Breast epithelium (tissue), 3 donors: ENCODE results near the gene ABCC5.

Source experiments
- CTCF ChIP-seq, 3 donors: fragments of 450-650 bp; IDR thresholded peaks; one replicate each; pipeline ENCODE4 v1.5.1; 2016 to 2017; ENCODE audit warnings: antibody characterized with exemption in 3 of 3, mild to moderate bottlenecking in 3 of 3, moderate library complexity in 3 of 3
- POLR2A ChIP-seq: fragments of 450-650 bp; IDR thresholded peaks from one replicate; pipeline ENCODE4 v1.6.1; 2016; ENCODE audit warnings: antibody characterized with exemption, mild to moderate bottlenecking, moderate library complexity

- TF ChIP-seq POLR2A: no peak
- TF ChIP-seq CTCF (IDR thresholded peaks at IDR 0.05): no peak
Measured at GRCh38 chr3:183895774-183896173, 121.9 kb downstream of the ABCC5 start.
